ENCODE results near the gene INHBC. TPM values are rescaled to one million over a fixed set of nuclear protein-coding genes. Genes with fewer than 3 reads are reported as not detected.

The INHBC gene
- total RNA-seq, 1 experiment from 2014 or later, result not detected

DNA sequence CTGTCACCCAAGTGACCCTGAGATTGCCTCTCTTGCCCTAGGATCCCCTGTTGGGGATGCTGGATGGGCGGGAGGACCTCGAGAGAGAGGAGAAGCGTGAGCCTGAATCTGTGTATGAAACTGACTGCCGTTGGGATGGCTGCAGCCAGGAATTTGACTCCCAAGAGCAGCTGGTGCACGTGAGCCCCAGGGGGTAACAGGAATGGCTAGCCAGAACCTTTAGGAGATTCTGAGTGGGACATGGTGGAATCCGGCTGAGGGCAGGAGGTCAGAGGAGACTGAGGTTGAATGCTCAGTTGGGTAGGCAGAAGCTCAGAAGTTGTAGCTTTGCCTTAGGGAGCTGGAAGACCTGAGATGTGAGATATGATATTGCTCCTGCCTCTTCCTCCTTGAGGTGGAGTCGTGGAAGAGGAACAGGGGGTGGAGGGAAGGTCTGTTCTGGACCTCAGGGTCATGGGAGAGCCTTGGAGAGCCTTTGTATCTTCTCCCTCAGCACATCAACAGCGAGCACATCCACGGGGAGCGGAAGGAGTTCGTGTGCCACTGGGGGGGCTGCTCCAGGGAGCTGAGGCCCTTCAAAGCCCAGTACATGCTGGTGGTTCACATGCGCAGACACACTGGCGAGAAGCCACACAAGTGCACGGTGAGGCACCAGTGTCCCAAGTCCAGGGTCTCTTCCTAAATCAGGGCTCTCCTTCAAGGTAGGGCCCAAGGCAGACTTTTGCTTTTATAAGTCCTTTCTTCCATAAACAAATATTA, 31.3 kb downstream of the INHBC start:
- DNase-seq (ENCODE audit: extremely low read depth, low read depth), result no peak

DNA sequence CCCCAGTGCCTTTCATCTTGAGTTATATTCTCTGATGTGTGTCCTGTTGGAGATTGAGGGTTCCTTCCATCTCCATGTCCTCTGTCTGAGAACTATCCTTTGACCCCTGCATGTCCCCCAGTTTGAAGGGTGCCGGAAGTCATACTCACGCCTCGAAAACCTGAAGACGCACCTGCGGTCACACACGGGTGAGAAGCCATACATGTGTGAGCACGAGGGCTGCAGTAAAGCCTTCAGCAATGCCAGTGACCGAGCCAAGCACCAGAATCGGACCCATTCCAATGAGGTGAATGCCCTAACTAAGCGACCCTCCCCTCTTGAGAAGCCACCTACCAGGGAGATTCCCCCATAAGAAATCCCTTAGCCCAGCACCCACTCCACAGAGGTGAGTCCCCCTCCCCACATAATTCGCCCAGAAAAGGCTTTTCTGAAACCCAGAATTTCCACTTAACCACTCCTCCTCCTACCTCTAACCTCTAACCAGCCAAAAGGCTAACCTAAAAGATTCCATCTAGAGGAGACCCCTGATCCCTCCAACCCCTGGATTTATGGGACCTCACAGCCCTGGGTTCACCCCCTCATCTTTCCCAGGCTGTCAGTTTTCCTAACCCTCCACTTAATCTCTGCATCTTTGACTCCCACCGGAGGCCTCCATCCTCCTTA, 32.8 kb downstream of the INHBC start:
- no peak for DNase-seq (ENCODE audit: extremely low read depth, low read depth)

DNA sequence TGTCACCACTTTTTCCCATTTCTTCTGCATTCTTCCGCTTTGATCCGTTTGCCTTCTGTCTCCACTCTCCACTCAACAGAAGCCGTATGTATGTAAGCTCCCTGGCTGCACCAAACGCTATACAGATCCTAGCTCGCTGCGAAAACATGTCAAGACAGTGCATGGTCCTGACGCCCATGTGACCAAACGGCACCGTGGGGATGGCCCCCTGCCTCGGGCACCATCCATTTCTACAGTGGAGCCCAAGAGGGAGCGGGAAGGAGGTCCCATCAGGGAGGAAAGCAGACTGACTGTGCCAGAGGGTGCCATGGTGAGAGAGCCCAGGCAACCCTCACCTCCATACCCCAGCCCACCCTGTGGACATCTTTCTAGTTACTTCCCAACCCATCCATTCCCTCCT, 33.3 kb downstream of the INHBC start:
- no peak for DNase-seq (ENCODE audit: extremely low read depth, low read depth)

DNA sequence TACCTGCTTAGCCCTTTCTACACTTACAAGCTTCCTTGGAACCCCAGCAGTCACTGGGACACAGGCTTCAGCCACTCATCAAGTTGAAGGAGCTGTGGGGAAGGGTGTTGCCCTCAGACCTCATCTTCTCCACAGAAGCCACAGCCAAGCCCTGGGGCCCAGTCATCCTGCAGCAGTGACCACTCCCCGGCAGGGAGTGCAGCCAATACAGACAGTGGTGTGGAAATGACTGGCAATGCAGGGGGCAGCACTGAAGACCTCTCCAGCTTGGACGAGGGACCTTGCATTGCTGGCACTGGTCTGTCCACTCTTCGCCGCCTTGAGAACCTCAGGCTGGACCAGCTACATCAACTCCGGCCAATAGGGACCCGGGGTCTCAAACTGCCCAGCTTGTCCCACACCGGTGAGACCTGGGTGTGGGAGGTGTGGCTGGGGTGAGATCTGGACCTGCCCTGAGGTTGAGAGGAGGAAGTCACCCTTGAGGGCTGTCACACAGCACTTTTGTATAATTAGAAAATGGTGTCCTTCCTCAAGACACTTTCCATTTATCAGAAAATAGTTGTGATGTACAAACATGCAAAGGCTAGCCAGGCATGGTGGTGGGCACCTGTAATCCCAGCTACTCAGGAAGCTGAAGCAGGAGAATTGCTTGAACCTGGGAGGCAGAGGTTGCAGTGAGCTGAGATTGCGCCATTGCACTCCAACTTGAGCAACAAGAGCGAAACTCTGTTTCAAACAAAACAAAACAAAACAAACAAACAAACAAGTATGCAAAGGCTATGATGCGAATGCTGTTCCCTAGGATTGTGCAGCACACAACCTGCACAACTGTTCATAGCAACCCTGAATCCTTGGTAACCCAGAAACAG, 34.9 kb downstream of the INHBC start:
- no peak for DNase-seq (ENCODE audit: extremely low read depth, low read depth)

DNA sequence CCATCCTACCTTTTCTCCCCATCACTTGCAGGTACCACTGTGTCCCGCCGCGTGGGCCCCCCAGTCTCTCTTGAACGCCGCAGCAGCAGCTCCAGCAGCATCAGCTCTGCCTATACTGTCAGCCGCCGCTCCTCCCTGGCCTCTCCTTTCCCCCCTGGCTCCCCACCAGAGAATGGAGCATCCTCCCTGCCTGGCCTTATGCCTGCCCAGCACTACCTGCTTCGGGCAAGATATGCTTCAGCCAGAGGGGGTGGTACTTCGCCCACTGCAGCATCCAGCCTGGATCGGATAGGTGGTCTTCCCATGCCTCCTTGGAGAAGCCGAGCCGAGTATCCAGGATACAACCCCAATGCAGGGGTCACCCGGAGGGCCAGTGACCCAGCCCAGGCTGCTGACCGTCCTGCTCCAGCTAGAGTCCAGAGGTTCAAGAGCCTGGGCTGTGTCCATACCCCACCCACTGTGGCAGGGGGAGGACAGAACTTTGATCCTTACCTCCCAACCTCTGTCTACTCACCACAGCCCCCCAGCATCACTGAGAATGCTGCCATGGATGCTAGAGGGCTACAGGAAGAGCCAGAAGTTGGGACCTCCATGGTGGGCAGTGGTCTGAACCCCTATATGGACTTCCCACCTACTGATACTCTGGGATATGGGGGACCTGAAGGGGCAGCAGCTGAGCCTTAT, 35.8 kb downstream of the INHBC start:
- DNase-seq (ENCODE audit: extremely low read depth, low read depth), result no peak

DNA sequence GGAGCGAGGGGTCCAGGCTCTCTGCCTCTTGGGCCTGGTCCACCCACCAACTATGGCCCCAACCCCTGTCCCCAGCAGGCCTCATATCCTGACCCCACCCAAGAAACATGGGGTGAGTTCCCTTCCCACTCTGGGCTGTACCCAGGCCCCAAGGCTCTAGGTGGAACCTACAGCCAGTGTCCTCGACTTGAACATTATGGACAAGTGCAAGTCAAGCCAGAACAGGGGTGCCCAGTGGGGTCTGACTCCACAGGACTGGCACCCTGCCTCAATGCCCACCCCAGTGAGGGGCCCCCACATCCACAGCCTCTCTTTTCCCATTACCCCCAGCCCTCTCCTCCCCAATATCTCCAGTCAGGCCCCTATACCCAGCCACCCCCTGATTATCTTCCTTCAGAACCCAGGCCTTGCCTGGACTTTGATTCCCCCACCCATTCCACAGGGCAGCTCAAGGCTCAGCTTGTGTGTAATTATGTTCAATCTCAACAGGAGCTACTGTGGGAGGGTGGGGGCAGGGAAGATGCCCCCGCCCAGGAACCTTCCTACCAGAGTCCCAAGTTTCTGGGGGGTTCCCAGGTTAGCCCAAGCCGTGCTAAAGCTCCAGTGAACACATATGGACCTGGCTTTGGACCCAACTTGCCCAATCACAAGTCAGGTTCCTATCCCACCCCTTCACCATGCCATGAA, 36.5 kb downstream of the INHBC start:
- DNase-seq (ENCODE audit: extremely low read depth, low read depth), result no peak

DNA sequence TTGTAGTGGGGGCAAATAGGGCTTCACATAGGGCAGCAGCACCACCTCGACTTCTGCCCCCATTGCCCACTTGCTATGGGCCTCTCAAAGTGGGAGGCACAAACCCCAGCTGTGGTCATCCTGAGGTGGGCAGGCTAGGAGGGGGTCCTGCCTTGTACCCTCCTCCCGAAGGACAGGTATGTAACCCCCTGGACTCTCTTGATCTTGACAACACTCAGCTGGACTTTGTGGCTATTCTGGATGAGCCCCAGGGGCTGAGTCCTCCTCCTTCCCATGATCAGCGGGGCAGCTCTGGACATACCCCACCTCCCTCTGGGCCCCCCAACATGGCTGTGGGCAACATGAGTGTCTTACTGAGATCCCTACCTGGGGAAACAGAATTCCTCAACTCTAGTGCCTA, 37.1 kb downstream of the INHBC start:
- no peak for DNase-seq (ENCODE audit: extremely low read depth, low read depth)

DNA sequence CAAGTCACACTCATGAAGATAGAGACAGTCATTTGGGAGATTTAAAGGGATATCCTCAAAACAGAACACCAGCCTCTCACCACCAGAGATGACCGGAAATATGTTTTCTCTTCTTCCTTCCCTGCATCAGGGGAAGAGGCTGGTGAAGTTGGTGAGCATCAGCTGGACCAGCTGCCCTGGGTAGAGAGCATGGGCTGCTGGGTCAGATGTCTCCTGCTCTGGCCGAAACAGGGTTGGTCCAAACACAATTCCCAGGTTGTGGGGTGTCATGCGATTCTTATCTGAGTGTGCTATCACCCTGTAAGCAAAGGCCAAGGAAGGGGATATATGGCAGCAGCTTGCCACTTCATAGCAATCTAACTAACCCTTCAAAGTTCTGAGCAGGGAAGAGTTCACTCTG, 37.8 kb downstream of the INHBC start:
- DNase-seq (ENCODE audit: extremely low read depth, low read depth), result no peak

DNA sequence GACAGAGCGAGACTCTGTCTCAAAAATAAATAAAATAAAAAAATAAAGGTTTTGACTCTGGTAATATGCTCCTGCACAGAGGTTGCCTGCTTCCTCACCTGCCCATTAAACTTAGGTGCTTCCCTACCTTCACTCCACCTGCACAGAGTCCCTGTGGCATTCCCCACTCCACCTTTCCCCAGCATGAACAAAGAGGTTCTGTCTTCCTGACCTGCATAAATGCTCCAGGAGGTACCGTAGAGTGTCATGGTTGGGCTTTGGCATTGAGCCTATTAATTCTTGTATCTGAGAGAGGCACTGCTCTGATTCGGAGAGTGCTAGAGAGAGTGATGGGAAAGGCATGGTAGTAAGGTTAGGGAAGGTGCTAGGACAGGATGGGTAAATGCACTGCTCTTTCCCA, 38.8 kb downstream of the INHBC start:
- no peak for DNase-seq (ENCODE audit: extremely low read depth, low read depth)

DNA sequence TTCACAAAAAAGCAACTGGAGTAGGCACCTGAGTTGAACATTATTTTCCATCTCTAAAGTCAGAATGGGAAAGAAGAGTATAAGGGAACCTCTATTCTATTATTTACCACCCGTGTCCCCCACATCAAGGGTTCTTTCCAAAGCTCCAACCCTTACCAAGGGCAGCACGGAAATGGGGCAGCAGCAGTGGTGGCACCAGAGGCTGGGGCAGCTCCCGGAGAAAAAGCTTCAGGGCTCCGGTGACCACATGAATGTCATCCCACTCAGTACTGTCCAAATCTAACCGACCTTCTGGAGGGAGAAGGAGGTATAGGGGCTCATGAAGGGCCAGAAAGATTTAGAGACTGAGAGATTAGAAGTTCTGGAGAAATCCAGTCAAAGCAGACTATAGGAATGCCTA, 39.3 kb downstream of the INHBC start:
- DNase-seq (ENCODE audit: extremely low read depth, low read depth), result no peak

DNA sequence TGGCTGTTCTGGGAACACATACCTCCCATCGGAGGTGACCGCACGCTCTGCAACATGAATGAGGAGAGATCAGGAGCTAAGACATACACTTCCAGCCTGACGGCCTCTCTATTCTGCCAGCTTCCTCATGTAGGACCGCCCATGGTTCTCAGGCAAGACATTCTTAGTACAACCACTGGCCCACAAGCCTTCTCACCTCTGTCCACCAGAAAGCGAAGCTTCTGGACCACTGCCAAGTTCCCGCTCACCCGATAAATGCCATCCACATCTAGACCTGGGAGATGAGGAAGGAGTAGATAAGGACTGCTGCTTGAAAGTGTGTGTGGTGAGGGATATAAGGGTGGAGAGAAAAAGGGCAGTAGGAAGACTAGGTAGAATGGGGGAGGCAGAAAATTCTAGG, 39.8 kb downstream of the INHBC start:
- DNase-seq (ENCODE audit: extremely low read depth, low read depth), result no peak

DNA sequence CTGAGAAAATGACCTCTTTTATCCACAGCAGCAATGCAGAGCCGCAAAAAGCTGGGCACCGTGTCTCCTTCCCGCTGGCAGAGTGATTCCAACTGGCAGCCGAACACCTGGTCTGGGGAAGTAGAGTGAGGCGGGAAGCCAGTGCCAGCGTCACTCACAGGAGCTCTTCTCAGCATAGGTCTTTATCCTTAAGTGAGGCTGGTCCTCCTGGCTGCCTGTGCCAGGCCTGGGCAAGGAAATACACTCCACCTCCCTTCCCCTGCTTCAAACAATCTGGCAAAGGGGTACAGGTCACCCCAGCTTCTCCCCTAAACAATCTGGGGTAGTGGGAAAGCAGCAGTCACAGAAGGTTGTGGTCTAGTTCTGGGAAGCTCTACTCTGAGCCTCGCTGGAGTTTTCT, 40.3 kb downstream of the INHBC start:
- no peak for DNase-seq (ENCODE audit: extremely low read depth, low read depth)

DNA sequence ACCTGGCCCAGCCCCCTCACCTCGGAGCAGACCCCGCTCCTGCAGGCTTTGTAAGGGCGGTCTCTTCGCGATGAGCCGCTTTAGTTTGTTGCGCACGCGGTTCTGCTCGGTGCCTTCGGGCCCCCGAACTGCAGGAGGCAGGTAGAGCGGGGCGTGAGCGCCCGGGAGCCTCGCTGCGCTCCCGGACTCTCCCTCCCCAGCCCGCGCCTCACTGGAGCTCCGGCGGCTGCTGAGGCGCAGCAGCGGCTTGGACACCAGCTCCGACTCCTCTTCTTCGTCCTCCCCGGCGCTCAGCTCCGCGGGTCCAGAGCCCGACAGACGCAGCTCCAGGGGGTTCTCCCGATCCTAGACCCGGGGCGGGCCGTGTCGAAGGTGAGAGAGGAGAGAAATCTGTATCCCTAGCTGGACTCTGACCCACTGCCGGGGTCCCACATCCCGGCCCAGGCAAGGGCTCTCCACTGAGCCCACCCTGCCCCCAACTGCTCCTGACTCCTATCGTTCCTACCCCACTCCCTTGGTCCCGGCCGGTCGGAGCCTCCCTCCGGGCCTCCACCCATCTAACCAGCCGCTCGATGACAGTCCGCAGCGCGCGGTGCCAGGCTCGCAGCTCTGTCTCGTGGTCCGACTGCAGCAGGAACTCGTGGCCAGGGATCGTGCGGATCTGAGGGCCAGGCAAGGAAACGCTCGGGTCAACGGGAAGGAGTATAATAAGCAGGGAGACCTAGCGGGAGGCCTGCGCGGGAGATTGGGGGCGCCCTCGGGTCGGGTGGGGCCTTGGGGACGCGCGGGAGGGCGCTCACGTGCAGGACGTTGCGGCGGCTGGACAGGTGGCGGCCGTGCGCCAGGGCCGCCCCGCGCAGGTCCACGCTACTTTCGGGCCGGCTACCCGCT, 40.9 kb downstream of the INHBC start:
- no peak for DNase-seq (ENCODE audit: extremely low read depth, low read depth)

DNA sequence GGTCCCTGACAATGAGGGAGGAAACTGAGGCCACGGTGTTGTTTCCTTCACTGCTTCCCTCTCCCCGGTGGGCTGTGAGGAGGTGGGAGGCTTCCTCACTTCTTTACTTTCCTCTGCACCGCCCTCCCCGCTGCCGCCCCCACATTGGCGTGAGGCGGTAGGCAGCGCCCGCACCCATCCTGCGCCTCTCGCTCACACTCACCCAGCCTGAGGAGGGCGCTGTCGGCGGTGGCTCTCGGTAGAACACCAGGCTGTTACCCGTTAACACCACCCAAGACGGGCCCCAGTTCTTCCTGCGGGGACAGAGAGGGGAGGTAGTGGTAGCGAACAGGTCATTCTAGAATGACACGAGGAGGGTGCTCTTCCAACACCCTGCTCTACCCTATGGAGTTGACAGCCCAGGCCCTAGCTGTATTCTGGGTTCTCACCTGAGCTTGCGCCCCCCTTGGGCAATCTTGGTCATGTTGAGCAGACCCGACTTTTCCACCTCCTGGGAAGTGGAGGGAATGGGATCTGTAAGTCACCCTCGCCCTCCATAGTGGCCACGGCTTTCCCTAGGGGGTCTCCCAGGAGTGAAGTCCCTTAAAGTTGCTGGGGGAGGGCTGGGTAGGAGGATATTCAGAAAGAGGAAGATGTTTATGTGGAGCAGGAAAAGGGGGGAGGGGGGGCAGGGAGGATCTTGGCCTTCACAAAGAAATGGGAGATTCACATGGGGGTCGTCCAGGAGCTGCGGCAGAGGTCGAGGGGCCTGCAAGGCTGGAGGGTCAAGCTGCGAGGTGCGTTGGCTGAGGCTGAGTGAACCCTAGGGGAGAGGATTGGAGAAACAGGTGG, 41.8 kb downstream of the INHBC start:
- no peak for DNase-seq (ENCODE audit: extremely low read depth, low read depth)

DNA sequence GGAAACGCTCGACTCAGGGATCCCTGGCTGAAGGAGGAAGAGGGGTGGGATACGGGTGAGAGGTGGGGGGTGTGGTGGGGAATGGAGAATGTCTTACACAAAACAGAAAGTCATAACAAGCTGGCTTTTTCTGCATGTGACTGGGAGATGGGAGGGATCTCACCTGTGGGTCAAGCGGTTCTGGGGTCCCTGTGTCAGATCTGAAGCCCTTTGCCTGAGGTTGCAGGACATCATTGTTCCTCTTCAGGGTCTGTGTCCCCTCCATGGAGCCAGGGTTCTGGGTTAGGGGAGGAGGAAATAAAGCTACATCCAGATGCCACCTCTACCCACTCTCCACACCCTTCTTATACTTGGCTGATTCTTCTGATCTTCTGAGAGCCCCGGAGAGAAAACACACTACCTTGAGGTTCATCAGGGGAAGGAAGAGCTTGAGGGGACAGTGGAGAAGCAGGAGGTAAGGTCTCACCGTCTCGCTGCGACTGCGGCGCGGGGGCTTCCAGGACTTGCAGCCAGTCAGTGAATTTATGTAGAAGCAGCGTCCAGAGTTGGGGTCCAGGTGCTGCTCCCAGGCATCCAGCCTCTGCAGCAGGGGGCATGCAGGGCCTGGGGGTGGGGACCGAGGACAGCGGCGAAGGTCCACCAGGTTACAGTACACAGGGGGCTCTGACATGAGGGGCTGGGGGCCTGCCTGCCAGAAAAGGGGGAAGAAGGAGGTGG, 42.6 kb downstream of the INHBC start:
- DNase-seq (ENCODE audit: extremely low read depth, low read depth), result no peak

DNA sequence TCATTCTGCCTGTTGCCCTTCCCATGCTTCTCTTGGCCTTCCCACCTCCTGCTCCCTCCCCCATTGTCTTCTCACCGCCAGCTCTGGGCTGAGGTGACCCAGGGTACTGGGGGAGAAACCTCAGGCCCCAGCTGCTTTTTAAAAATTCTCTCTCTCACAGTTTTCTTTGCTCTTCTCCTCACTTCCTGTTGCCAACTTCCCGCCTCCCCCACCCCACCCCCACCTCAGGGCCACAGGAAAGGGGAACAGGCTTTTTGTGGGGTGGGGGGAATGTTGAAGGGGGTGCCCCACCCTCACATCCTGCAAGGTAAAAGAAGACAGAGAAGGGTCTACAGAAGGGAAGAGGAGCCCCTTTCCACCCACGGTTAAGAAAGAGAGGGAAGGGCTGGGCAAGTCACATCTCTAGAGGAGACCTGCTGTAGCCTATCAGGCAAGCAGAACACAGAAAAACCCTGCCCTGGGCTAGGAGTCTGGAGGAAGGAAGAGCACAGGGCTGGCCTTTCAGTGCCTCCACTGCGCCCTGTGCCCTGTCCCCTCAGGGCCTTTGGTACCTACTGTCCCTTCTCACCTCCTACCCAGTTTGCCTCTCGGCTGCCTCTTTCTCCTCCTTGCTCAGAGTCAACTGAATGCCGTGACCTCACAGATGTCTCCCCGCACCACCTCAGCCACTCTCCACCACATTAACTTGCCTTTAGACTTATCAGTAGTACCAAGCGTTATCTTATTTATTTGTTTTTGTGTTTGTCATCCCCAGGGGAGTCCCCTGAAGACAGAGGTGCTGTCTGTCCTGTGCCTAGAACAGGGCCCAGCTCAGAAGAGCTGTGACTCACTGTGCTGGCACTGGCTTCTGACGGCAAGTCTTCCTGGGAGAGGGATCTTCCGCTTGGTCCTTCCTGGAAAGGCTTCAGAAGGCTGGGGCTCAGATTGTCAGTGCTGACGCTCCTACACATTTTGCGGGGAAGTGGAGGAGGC, 43.4 kb downstream of the INHBC start:
- DNase-seq (ENCODE audit: extremely low read depth, low read depth), result no peak

DNA sequence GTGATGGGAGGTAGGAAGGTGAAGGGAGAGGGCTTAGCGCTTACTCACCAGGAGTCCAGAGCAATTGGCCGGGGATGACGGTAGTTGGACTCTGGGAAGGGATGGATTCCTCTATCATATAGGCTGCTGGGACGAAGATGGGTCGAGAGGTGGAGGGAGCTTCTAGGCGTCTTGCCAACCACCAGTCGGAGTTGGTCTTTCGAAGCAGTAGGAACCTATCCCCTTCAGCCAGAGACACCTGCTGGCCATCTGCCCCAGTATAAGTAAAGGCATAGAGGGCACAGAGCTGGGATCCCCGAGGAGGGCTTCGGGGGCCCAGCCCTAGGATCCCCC, 44.4 kb downstream of the INHBC start:
- DNase-seq (ENCODE audit: extremely low read depth, low read depth), result no peak
